SK-N-SH (cell line): Measurements from ENCODE around the gene ARHGEF26. TPM values are rescaled to one million over a fixed set of nuclear protein-coding genes. Genes with fewer than 3 reads are reported as not detected.

ENCODE experiments used
- CTCF ChIA-PET: fragments of 300-600, 350-600 bp; formaldehyde crosslinking; extraction: SDS; loops from one replicate; lab custom pipeline; 2021; lab: Yijun Ruan, JAX
- POLR2A ChIA-PET: fragments of 350-600 bp; sonication (Branson Sonifier 250); formaldehyde crosslinking; extraction: SDS; loops from one replicate; lab custom pipeline; 2020; ENCODE audit warnings: antibody characterized with exemption, inconsistent platforms; lab: Yijun Ruan, JAX
- DNase-seq: peaks from one replicate; pipeline ENCODE4 v3.0.0; 2012
- H2AFZ ChIP-seq: fragments of 200-600 bp; sonication (generic); 2 replicates; pipeline ENCODE4 v1.8.1; 2016; ENCODE audit warnings: antibody characterized with exemption, mild to moderate bottlenecking, low read depth
- H3F3A ChIP-seq: fragments of 200-600 bp; sonication (generic); replicated peaks from 2 replicates; pipeline ENCODE3; 2016; ENCODE audit warnings: antibody characterized with exemption, mild to moderate bottlenecking; ENCODE audit not compliant: insufficient read depth
- H3K27ac ChIP-seq, 2 experiments: fragments of 200-500 bp in 1 of 2; fragments of 200-600 bp in 1 of 2; sonication (Bioruptor generic) in 1 of 2; sonication (generic), shearing (Covaris generic) in 1 of 2; 2 replicates each; pipeline versions ENCODE4 v1.5.1 to v1.6.1; 2014 to 2016; ENCODE audit warnings: low read depth in 2 of 2, inconsistent platforms in 1 of 2, low read length in 1 of 2, mild to moderate bottlenecking in 1 of 2, mixed read lengths in 1 of 2
- H3K27me3 ChIP-seq: fragments of 200-600 bp; sonication (generic), shearing (Covaris generic); 2 replicates; pipeline ENCODE4 v1.6.1; 2016; ENCODE audit warnings: mixed run types; ENCODE audit not compliant: insufficient read depth
- H3K36me3 ChIP-seq, 2 experiments: fragments of 200-500 bp in 1 of 2; fragments of 200-600 bp in 1 of 2; sonication (Bioruptor generic) in 1 of 2; sonication (generic) in 1 of 2; replicated peaks in 1 of 2; 2 replicates each; pipeline versions ENCODE3 to v1.5.1; 2014 to 2016; ENCODE audit warnings: low read length in 1 of 2, mild to moderate bottlenecking in 1 of 2; ENCODE audit not compliant: insufficient read depth in 2 of 2, control insufficient read depth in 1 of 2
- H3K4me1 ChIP-seq, 2 experiments: fragments of 200-500 bp in 1 of 2; fragments of 200-600 bp in 1 of 2; sonication (Bioruptor generic) in 1 of 2; sonication (generic), shearing (Covaris generic) in 1 of 2; 2 replicates each; pipeline versions ENCODE4 v1.5.1 to v1.6.1; 2014 to 2016; ENCODE audit warnings: low read depth in 1 of 2, low read length in 1 of 2, mixed run types in 1 of 2; ENCODE audit not compliant: insufficient read depth in 2 of 2, control insufficient read depth in 1 of 2
- H3K4me2 ChIP-seq: fragments of 200-600 bp; sonication (generic), shearing (Covaris generic); 2 replicates; pipeline ENCODE4 v1.6.1; 2017; ENCODE audit warnings: mixed run types
- H3K4me3 ChIP-seq, 2 experiments: fragments of 200-500 bp in 1 of 2; fragments of 200-600 bp in 1 of 2; sonication (Bioruptor generic) in 1 of 2; sonication (generic), shearing (Covaris generic) in 1 of 2; 2 replicates each; pipeline versions ENCODE4 v1.5.1 to v1.8.1; 2014 to 2016; ENCODE audit warnings: low read depth in 2 of 2, inconsistent platforms in 1 of 2, low read length in 1 of 2, mild to moderate bottlenecking in 1 of 2, mixed read lengths in 1 of 2, moderate library complexity in 1 of 2
- H3K79me2 ChIP-seq: fragments of 200-600 bp; sonication (generic); 2 replicates; pipeline ENCODE4 v1.8.1; 2017; ENCODE audit warnings: mild to moderate bottlenecking; ENCODE audit not compliant: insufficient read depth
- H3K9ac ChIP-seq: fragments of 200-600 bp; sonication (generic); 2 replicates; pipeline ENCODE4 v1.6.1; 2017; ENCODE audit warnings: mixed run types
- H3K9me2 ChIP-seq: fragments of 200-600 bp; sonication (generic); 2 replicates; pipeline ENCODE4 v1.6.1; 2017; ENCODE audit warnings: mixed run types
- H3K9me3 ChIP-seq: fragments of 200-600 bp; sonication (generic); 2 replicates; pipeline ENCODE4 v1.6.1; 2017; ENCODE audit warnings: mixed run types, mild to moderate bottlenecking, moderate library complexity
- H4K20me1 ChIP-seq: fragments of 200-600 bp; sonication (generic); 2 replicates; pipeline ENCODE4 v1.6.1; 2017; ENCODE audit warnings: mild to moderate bottlenecking, mixed run types; ENCODE audit not compliant: insufficient read depth
- CHD2 ChIP-seq: fragments of 150-350 bp; IDR thresholded peaks from 2 replicates; pipeline ENCODE4 v1.6.1; 2018; ENCODE audit warnings: low read length; ENCODE audit not compliant: partially characterized antibody
- ELF1 ChIP-seq: IDR thresholded peaks from 2 replicates; pipeline ENCODE4 v1.4.0; 2012
- EZH2phosphoT487 ChIP-seq: fragments of 200-600 bp; sonication (generic); IDR thresholded peaks from 2 replicates; pipeline ENCODE4 v1.6.1; 2017; ENCODE audit warnings: low read depth, mixed run types, mild to moderate bottlenecking, antibody characterized with exemption, moderate library complexity, borderline replicate concordance
- FOSL2 ChIP-seq: IDR thresholded peaks from 2 replicates; pipeline ENCODE4 v1.4.0; 2012; ENCODE audit warnings: low read depth, mild to moderate bottlenecking, moderate library complexity, borderline replicate concordance
- FOXM1 ChIP-seq: IDR thresholded peaks from 2 replicates; pipeline ENCODE4 v1.4.0; 2012; ENCODE audit warnings: low read depth, mild to moderate bottlenecking
- JUND ChIP-seq: IDR thresholded peaks from 2 replicates; pipeline ENCODE4 v1.4.0; 2012
- MXI1 ChIP-seq: IDR thresholded peaks from 2 replicates; pipeline ENCODE4 v1.6.1; 2012; ENCODE audit warnings: mild to moderate bottlenecking, low read depth, low read length, improper control_type of control experiment
- NFIC ChIP-seq: IDR thresholded peaks from 2 replicates; pipeline ENCODE4 v1.4.0; 2012; ENCODE audit warnings: borderline replicate concordance
- POLR2AphosphoS5 ChIP-seq: IDR thresholded peaks from 2 replicates; pipeline ENCODE4 v1.6.1; 2012; ENCODE audit warnings: low read depth, low read length
- RAD21 ChIP-seq: IDR thresholded peaks from 2 replicates; pipeline ENCODE4 v1.6.1; 2012; ENCODE audit warnings: mild to moderate bottlenecking, low read length
- RCOR1 ChIP-seq: fragments of 150-350 bp; IDR thresholded peaks from 2 replicates; pipeline ENCODE4 v1.6.1; 2017; ENCODE audit warnings: antibody characterized with exemption, low read length
- REST ChIP-seq: IDR thresholded peaks from 2 replicates; pipeline ENCODE4 v1.6.1; 2012; ENCODE audit warnings: mild to moderate bottlenecking, low read depth, low read length, moderate library complexity
- SIN3A ChIP-seq: IDR thresholded peaks from 2 replicates; pipeline ENCODE4 v1.6.1; 2012; ENCODE audit warnings: low read depth, mild to moderate bottlenecking, low read length, moderate library complexity, borderline replicate concordance
- USF2 ChIP-seq: fragments of 150-350 bp; IDR thresholded peaks from 2 replicates; pipeline ENCODE4 v1.6.1; 2017; ENCODE audit warnings: antibody characterized with exemption, low read length, low read depth, borderline replicate concordance
- WGBS: methylation state at CpG from one replicate; pipeline ENCODE4 v1.1.6; 2017; ENCODE audit warnings: low lambda C conversion rate; 5-methylcytosine and 5-hydroxymethylcytosine counted together
- polyA plus RNA-seq, 3 experiments: library from polyadenylated mRNA; depleted of rRNA; stranded (reverse); fragments of >200 nt; gene quantifications; 2 replicates each; pipeline ENCODE4 v1.2.3, GENCODE V29; 2012
- TF ChIP-seq, protein P1 (sequence below): IDR thresholded peaks from 2 replicates; pipeline ENCODE4 v1.4.0; 2012; ENCODE audit warnings: low read depth, borderline replicate concordance

The ARHGEF26 gene
- polyA plus RNA-seq, 1 of the 3 experiments (the other 2 are of a cell fraction) = 1.2 TPM

DNA sequence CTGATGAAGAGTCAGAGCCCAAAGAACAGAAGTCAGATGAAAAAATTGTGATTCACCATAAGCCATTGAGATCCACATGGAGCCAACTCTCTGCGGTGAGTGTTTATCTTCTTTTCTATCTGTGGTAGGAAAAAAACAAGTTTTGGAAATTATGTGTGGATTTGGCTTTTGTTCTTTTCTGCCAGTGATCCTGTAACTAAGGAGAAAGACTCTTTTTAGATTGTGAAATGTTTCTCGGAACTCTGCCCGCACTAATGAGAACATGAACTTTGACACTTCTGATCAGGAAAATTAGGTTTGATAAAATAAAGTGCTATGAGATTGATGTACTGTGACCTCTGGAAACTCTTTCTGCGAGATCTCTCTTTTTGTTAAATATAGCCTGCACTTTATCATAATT lies 8.4 kb downstream of the ARHGEF26 start:
- TF ChIP-seq REST = no peak
- no peak for TF ChIP-seq POLR2AphosphoS5
- no peak for TF ChIP-seq RCOR1
- TF ChIP-seq, protein P1, sequence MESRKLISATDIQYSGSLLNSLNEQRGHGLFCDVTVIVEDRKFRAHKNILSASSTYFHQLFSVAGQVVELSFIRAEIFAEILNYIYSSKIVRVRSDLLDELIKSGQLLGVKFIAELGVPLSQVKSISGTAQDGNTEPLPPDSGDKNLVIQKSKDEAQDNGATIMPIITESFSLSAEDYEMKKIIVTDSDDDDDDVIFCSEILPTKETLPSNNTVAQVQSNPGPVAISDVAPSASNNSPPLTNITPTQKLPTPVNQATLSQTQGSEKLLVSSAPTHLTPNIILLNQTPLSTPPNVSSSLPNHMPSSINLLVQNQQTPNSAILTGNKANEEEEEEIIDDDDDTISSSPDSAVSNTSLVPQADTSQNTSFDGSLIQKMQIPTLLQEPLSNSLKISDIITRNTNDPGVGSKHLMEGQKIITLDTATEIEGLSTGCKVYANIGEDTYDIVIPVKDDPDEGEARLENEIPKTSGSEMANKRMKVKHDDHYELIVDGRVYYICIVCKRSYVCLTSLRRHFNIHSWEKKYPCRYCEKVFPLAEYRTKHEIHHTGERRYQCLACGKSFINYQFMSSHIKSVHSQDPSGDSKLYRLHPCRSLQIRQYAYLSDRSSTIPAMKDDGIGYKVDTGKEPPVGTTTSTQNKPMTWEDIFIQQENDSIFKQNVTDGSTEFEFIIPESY = no peak
- H2AFZ ChIP-seq = no peak overlapping the region
- DNase-seq = no peak
- no peak overlapping the region for H3K9ac ChIP-seq
- CTCF ChIA-PET = no interaction called here
- no peaks in the 10 kb centered on the region for H4K20me1 ChIP-seq
- no peak overlapping the region for H3K27ac ChIP-seq
- H3K4me3 ChIP-seq = no peak overlapping the region
- no peak overlapping the region for H3K4me2 ChIP-seq
- no peaks in the 10 kb centered on the region for H3F3A ChIP-seq
- no peaks in the 10 kb centered on the region for H3K79me2 ChIP-seq
- H3K9me2 ChIP-seq = no peaks in the 10 kb centered on the region
- H3K36me3 ChIP-seq = peaks cover 0 to 4% of the 10 kb centered on the region in 2 experiments
- H3K4me1 ChIP-seq = no peaks in the 10 kb centered on the region; a peak in 1 of 4 replicates
- no peaks in the 10 kb centered on the region for H3K9me3 ChIP-seq
- POLR2A ChIA-PET = no interaction called here
- 91% methylated on average over 4 of the region's 4 CpGs for WGBS
- no peaks in the 10 kb centered on the region for H3K27me3 ChIP-seq

- H2AFZ ChIP-seq = no peak overlapping the region
- 79% methylated on average over 3 of the region's 3 CpGs for WGBS
- H3K9me3 ChIP-seq = no peaks in the 10 kb centered on the region
- CTCF ChIA-PET = no interaction called here
- no peaks in the 10 kb centered on the region for H3F3A ChIP-seq
- POLR2A ChIA-PET = no interaction called here
- no peak for DNase-seq
- H3K4me3 ChIP-seq = no peak overlapping the region
- no peak overlapping the region for H3K4me2 ChIP-seq
- no peaks in the 10 kb centered on the region for H3K27me3 ChIP-seq
- no peaks in the 10 kb centered on the region for H3K9me2 ChIP-seq
- H3K4me1 ChIP-seq = no peaks in the 10 kb centered on the region
- H3K27ac ChIP-seq = no peak overlapping the region
- peaks cover 0 to 4% of the 10 kb centered on the region in 2 experiments for H3K36me3 ChIP-seq
- no peak overlapping the region for H3K9ac ChIP-seq
- no peaks in the 10 kb centered on the region for H3K79me2 ChIP-seq
- no peaks in the 10 kb centered on the region for H4K20me1 ChIP-seq
- no peak for TF ChIP-seq FOSL2
- TF ChIP-seq ELF1 = no peak
- no peak for TF ChIP-seq NFIC
- TF ChIP-seq, protein P1 = no peak
- no peak for TF ChIP-seq EZH2phosphoT487
- no peak for TF ChIP-seq FOXM1
- TF ChIP-seq REST = no peak
- no peak for TF ChIP-seq USF2
- no peak for TF ChIP-seq CHD2
- no peak for TF ChIP-seq JUND
- no peak for TF ChIP-seq RAD21
- TF ChIP-seq MXI1 = no peak
- no peak for TF ChIP-seq SIN3A
Measured at GRCh38 chr3:154130540-154130939, 9.3 kb downstream of the ARHGEF26 start.
